ENCODE results near the gene PKHD1. TPM values are rescaled to one million over a fixed set of nuclear protein-coding genes. Genes with fewer than 3 reads are reported as not detected.
"Not testable (repeated sequence)": the region's sequence is repeated elsewhere in the genome, so short reads cannot be mapped to it uniquely, and the experiment has no call there.

Gene PKHD1
- total and polyA plus RNA-seq, 2 of the 8 experiments (the other 6 are each of a cell fraction or from before 2014, with no cell fraction given), result 0.06 to 0.09 TPM

GRCh38 chr6:51982695-51983094 lies 104.7 kb downstream of the PKHD1 start:
- H3K27ac ChIP-seq (ENCODE audit: low read depth, low read length); H3K36me3 ChIP-seq (ENCODE audit: control insufficient read depth in 2 of 4, insufficient read depth in 4 of 4, low read length in 3 of 4); H3K27me3 ChIP-seq (replicated peaks in 1 of 4; ENCODE audit: control insufficient read depth in 3 of 4, extremely low read depth in 1 of 4, insufficient read depth in 3 of 4, low read length in 3 of 4); H3K79me2 ChIP-seq (ENCODE audit: control insufficient read depth in 1 of 2, insufficient read depth in 2 of 2, low read length in 2 of 2); FAIRE-seq; H4K5ac ChIP-seq (ENCODE audit: insufficient read length, low read depth, low read length); H3K14ac ChIP-seq (ENCODE audit: insufficient read length); H2AK5ac ChIP-seq (ENCODE audit: low read depth, low read length); H4K91ac ChIP-seq (replicated peaks; ENCODE audit: insufficient read length, low read length); H4K20me1 ChIP-seq (replicated peaks in 1 of 2; ENCODE audit: control insufficient read depth in 1 of 2, insufficient read depth in 2 of 2, low read length in 2 of 2); H3K79me1 ChIP-seq (ENCODE audit: low read depth, low read length); H2BK5ac ChIP-seq (ENCODE audit: low read depth, low read length); H3K9me3 ChIP-seq (ENCODE audit: insufficient read depth in 2 of 2, low read depth in 1 of 2, low read length in 1 of 2); DNase-seq (ENCODE audit: low read depth in 1 of 2, low spot score in 2 of 2); H2BK120ac ChIP-seq (replicated peaks; ENCODE audit: low read depth, low read length); H3K56ac ChIP-seq (replicated peaks; ENCODE audit: insufficient read length, low read depth, low read length); H4K8ac ChIP-seq (ENCODE audit: extremely low read depth, insufficient read depth, low read length); H3K23ac ChIP-seq (ENCODE audit: insufficient read length); H2BK15ac ChIP-seq (ENCODE audit: low read length); H2BK12ac ChIP-seq (ENCODE audit: low read depth, low read length); H3K4me3 ChIP-seq (ENCODE audit: extremely low read depth in 1 of 4, insufficient read depth in 2 of 4, low read depth in 3 of 4, low read length in 4 of 4); H3K23me2 ChIP-seq (ENCODE audit: low read depth, low read length); POLR2A ChIA-PET (ENCODE audit: partially characterized antibody); H2AFZ ChIP-seq (ENCODE audit: low read length); H2BK20ac ChIP-seq (ENCODE audit: low read length); H3K4ac ChIP-seq (replicated peaks; ENCODE audit: insufficient read length, low read depth, low read length); H3K18ac ChIP-seq (ENCODE audit: extremely low read depth, low read length); H3K4me2 ChIP-seq (ENCODE audit: insufficient read depth in 1 of 2, low read depth in 2 of 2, low read length in 2 of 2); H3K9ac ChIP-seq (replicated peaks in 1 of 4; ENCODE audit: extremely low read depth in 1 of 4, low read depth in 3 of 4, low read length in 3 of 4): not testable (repeated sequence)
- WGBS, 2 experiments (ENCODE audit: extremely low coverage in 1 of 2, insufficient coverage in 1 of 2, insufficient read length in 1 of 2, insufficient replicate concordance in 2 of 2, low coverage in 1 of 2, low lambda C conversion rate in 2 of 2, missing lambda C conversion rate in 1 of 2), result 60% methylated on average over 4 of the region's 5 CpGs; no CpG with 5 or more reads in 1 of the 2 experiments
- peaks cover 0 to 11% (median under 1%) of the 10 kb centered on the region in 4 experiments; a peak in 3 of 7 replicates for H3K4me1 ChIP-seq (replicated peaks in 1 of 4; ENCODE audit: control insufficient read depth in 3 of 4, insufficient read depth in 4 of 4, low read length in 3 of 4)
- CTCF ChIA-PET (ENCODE audit: partially characterized antibody), result interaction anchor here (0.6 to 1.6 kb wide), 2 partner anchors 23 to 615 kb away, joined by 3 to 4 read pairs; no protein-coding TSS in a partner anchor
- TF ChIP-seq CEBPB (IDR thresholded peaks at IDR 0.05; ENCODE audit: low read depth, low read length), result peak; percentile 48; the same call in 1 of the 2 replicates

Data from H1 (cell line).